ENCODE data around the gene DPH2. TPM values are rescaled to one million over a fixed set of nuclear protein-coding genes. Genes with fewer than 3 reads are reported as not detected.
A peak's percentile ranks its signal among the peaks of the same experiment; 100 is the strongest.

The DPH2 gene
- total and polyA plus RNA-seq, 2 of the 8 experiments (the other 6 are each of a cell fraction or from before 2014, with no cell fraction given): 64.9 to 92.1 TPM

GRCh38 chr1:43934101-43934985, 35.5 kb upstream of the DPH2 start (continued):
- TF ChIP-seq ATF3 (IDR thresholded peaks at IDR 0.05; ENCODE audit: insufficient read depth, low read depth, low read length): 0 out of 2 replicates have a peak, but pooled peaks have one; percentile 3
- TF ChIP-seq POU5F1 (IDR thresholded peaks at IDR 0.05; ENCODE audit: low read depth, low read length): no peak
- TF ChIP-seq, protein P1, sequence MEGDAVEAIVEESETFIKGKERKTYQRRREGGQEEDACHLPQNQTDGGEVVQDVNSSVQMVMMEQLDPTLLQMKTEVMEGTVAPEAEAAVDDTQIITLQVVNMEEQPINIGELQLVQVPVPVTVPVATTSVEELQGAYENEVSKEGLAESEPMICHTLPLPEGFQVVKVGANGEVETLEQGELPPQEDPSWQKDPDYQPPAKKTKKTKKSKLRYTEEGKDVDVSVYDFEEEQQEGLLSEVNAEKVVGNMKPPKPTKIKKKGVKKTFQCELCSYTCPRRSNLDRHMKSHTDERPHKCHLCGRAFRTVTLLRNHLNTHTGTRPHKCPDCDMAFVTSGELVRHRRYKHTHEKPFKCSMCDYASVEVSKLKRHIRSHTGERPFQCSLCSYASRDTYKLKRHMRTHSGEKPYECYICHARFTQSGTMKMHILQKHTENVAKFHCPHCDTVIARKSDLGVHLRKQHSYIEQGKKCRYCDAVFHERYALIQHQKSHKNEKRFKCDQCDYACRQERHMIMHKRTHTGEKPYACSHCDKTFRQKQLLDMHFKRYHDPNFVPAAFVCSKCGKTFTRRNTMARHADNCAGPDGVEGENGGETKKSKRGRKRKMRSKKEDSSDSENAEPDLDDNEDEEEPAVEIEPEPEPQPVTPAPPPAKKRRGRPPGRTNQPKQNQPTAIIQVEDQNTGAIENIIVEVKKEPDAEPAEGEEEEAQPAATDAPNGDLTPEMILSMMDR (IDR thresholded peaks at IDR 0.05; ENCODE audit: control extremely low read depth in 1 of 3, insufficient read depth in 1 of 3, low read depth in 1 of 3, low read length in 3 of 3): peak in 2 of 3 experiments; percentile 97 to 98; a peak in 3 of 4 replicates
- no peak for TF ChIP-seq ASH2L (IDR thresholded peaks at IDR 0.05; ENCODE audit: low read length)
- TF ChIP-seq MAX (IDR thresholded peaks at IDR 0.05): peak; percentile 39; the same call in 1 of the 2 replicates
- TF ChIP-seq, protein P2, sequence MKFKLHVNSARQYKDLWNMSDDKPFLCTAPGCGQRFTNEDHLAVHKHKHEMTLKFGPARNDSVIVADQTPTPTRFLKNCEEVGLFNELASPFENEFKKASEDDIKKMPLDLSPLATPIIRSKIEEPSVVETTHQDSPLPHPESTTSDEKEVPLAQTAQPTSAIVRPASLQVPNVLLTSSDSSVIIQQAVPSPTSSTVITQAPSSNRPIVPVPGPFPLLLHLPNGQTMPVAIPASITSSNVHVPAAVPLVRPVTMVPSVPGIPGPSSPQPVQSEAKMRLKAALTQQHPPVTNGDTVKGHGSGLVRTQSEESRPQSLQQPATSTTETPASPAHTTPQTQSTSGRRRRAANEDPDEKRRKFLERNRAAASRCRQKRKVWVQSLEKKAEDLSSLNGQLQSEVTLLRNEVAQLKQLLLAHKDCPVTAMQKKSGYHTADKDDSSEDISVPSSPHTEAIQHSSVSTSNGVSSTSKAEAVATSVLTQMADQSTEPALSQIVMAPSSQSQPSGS (IDR thresholded peaks at IDR 0.05; ENCODE audit: low read length): peak; percentile 69; the same call in 1 of the 2 replicates
- TF ChIP-seq RAD21 (IDR thresholded peaks at IDR 0.05 in 1 of 2, conservative IDR thresholded peaks at IDR 0.05 in 1 of 2; ENCODE audit: low read depth in 2 of 2, low read length in 2 of 2): peak; percentile 92 to 97
- no peak for TF ChIP-seq CEBPB (IDR thresholded peaks at IDR 0.05; ENCODE audit: low read depth, low read length)
- 0 out of 2 replicates have a peak, but pooled peaks have one; percentile 17 for TF ChIP-seq E2F6 (IDR thresholded peaks at IDR 0.05)
- TF ChIP-seq FOSL1 (IDR thresholded peaks at IDR 0.05; ENCODE audit: insufficient read depth, low read depth, low read length): no peak
- TF ChIP-seq JUND (IDR thresholded peaks at IDR 0.05; ENCODE audit: low read length): peak; percentile 55
- no peak for TF ChIP-seq POLR2AphosphoS5 (IDR thresholded peaks at IDR 0.05; ENCODE audit: low read depth, low read length)
- TF ChIP-seq YY1 (IDR thresholded peaks at IDR 0.05; ENCODE audit: low read depth, low read length): peak; percentile 79; the same call in 1 of the 2 replicates

Data from H1 (cell line).